DOHH2 (cell line): ENCODE measurements around the gene ACVR1B.

Experiments used
- CTCF ChIP-seq: fragments of 200-600 bp; sonication (generic); IDR thresholded peaks from one replicate; pipeline ENCODE4 v1.5.1; 2014; ENCODE audit warnings: antibody characterized with exemption, mild to moderate bottlenecking, low read depth, low read length; ENCODE audit not compliant: poor library complexity, severe bottlenecking
- EZH2phosphoT487 ChIP-seq: fragments of 200-600 bp; sonication (generic); IDR thresholded peaks from 2 replicates; pipeline ENCODE4 v1.6.1; 2017; ENCODE audit warnings: borderline replicate concordance, mild to moderate bottlenecking, antibody characterized with exemption, low read length, moderate library complexity, mixed read lengths

GRCh38 chr12:51905471-51906429 is 45.7 kb upstream of the ACVR1B start:
- TF ChIP-seq CTCF (no peak), EZH2phosphoT487 (no peak)
